Caco-2 (cell line): ENCODE results near the gene EPS15. TPM values are rescaled to one million over a fixed set of nuclear protein-coding genes. Genes with fewer than 3 reads are reported as not detected.

Source experiments
- BruUV-seq: library from RNA; stranded (reverse); fragments of 400-500 nt; replicated peaks from 2 replicates; lab custom pipeline; 2021; lab: Mats Ljungman, UMichigan
- CTCF ChIA-PET: fragments of 300-600 bp; sonication (Branson Sonifier 250); formaldehyde crosslinking; loops from one replicate; lab custom pipeline; 2022; ENCODE audit warnings: antibody characterized with exemption; lab: Charles Lee
- POLR2A ChIA-PET: fragments of 300-600 bp; sonication (Branson Sonifier 250); formaldehyde crosslinking; loops from one replicate; lab custom pipeline; 2022; ENCODE audit warnings: antibody characterized with exemption; lab: Charles Lee
- DNase-seq, 2 experiments: peaks; one replicate each; pipeline versions ENCODE4 v3.0.0 to v3.0.0-alpha.2; 2020 to 2022
- H3K27me3 ChIP-seq: replicated peaks from 2 replicates; pipeline ENCODE4 v1.6.0; 2011; ENCODE audit warnings: low read length; ENCODE audit not compliant: control insufficient read depth, insufficient read depth
- H3K36me3 ChIP-seq: 2 replicates; pipeline ENCODE4 v1.5.1; 2011; ENCODE audit warnings: low read length; ENCODE audit not compliant: control insufficient read depth, insufficient read depth
- H3K4me1 ChIP-seq: fragments of 250-450 bp; sonication (Bioruptor Pico); 2 replicates; pipeline ENCODE4 v1.5.1; 2020; ENCODE audit warnings: mild to moderate bottlenecking
- H3K4me3 ChIP-seq: 2 replicates; pipeline ENCODE4 v1.5.1; 2011; ENCODE audit warnings: low read depth, mild to moderate bottlenecking, control low read depth, low read length
- H3K9me3 ChIP-seq: fragments of 250-450 bp; sonication (Bioruptor Pico); 2 replicates; pipeline ENCODE4 v1.5.1; 2020; ENCODE audit warnings: mild to moderate bottlenecking, moderate library complexity
- H3K27ac Mint-ChIP-seq: one replicate; pipeline ENCODE4 v1.8.0; 2022; ENCODE audit warnings: mixed read lengths; ENCODE audit not compliant: unreplicated experiment
- H3K27me3 Mint-ChIP-seq: one replicate; pipeline ENCODE4 v1.8.0; 2022; ENCODE audit warnings: mixed read lengths; ENCODE audit not compliant: insufficient read depth, unreplicated experiment
- H3K36me3 Mint-ChIP-seq: one replicate; pipeline ENCODE4 v1.8.0; 2022; ENCODE audit warnings: mild to moderate bottlenecking, mixed read lengths; ENCODE audit not compliant: insufficient read depth, unreplicated experiment
- H3K4me1 Mint-ChIP-seq: one replicate; pipeline ENCODE4 v1.8.0; 2022; ENCODE audit warnings: low read depth, mixed read lengths; ENCODE audit not compliant: unreplicated experiment
- H3K4me3 Mint-ChIP-seq: one replicate; pipeline ENCODE4 v1.8.0; 2022; ENCODE audit warnings: mild to moderate bottlenecking, moderate library complexity, mixed read lengths; ENCODE audit not compliant: unreplicated experiment
- H3K9me3 Mint-ChIP-seq: one replicate; pipeline ENCODE4 v1.8.0; 2022; ENCODE audit warnings: mixed read lengths; ENCODE audit not compliant: unreplicated experiment
- CTCF ChIP-seq, 2 experiments: fragments of 200-600 bp in 1 of 2; IDR thresholded peaks; 1 replicate in 1 of 2; 2 replicates in 1 of 2; pipeline versions ENCODE4 v1.5.1 to v1.8.0; 2011 to 2022; ENCODE audit warnings: antibody characterized with exemption in 1 of 2, control low read depth in 1 of 2, inconsistent platforms in 1 of 2, low read depth in 1 of 2, low read length in 1 of 2, mild to moderate bottlenecking in 1 of 2, moderate library complexity in 1 of 2; ENCODE audit not compliant: insufficient read depth in 1 of 2, severe bottlenecking in 1 of 2, unreplicated experiment in 1 of 2
- intact Hi-C: fragments of 100-400 bp; cut with micrococcal nuclease; formaldehyde crosslinking; loops from one replicate; pipeline ENCODE4 v1.10.0; 2022; ENCODE audit not compliant: unreplicated experiment
- total RNA-seq: library from RNA; stranded (reverse); gene quantifications from 2 replicates; pipeline ENCODE4 v1.2.3, GENCODE V29; 2022

Gene EPS15
- total RNA-seq, 1 experiment from 2014 or later = 41.5 TPM

GRCh38 chr1:51427438-51427837 is 91.6 kb downstream of the EPS15 start:
- intact Hi-C loops = no loop called here
- Histone ChIP-seq H3K9me3 (no peaks in the 10 kb centered on the region), H3K27me3 (no peaks in the 10 kb centered on the region), H3K36me3 (no peaks in the 10 kb centered on the region), H3K4me3 (no peak overlapping the region), H3K4me1 (no peaks in the 10 kb centered on the region; the same call in 1 of the 2 replicates)
- no peak for DNase-seq
- H3K27me3 Mint-ChIP-seq = no peaks in the 10 kb centered on the region
- TF ChIP-seq CTCF (IDR thresholded peaks at IDR 0.05; ENCODE audit: insufficient read depth in 1 of 2, low read depth in 1 of 2, low read length in 1 of 2, severe bottlenecking in 1 of 2, unreplicated experiment in 1 of 2) = no peak
- H3K9me3 Mint-ChIP-seq = no peaks in the 10 kb centered on the region
- no peak overlapping the region for H3K4me3 Mint-ChIP-seq
- POLR2A ChIA-PET = interaction anchor here (0.6 kb wide), 1 partner anchor 15 kb away, joined by 4 read pairs; no protein-coding TSS in a partner anchor
- H3K4me1 Mint-ChIP-seq = peaks cover 8% of the 10 kb centered on the region
- peaks cover 10% of the 10 kb centered on the region for H3K36me3 Mint-ChIP-seq
- CTCF ChIA-PET = no interaction called here
- H3K27ac Mint-ChIP-seq = no peak overlapping the region
- BruUV-seq = no TSS peak

- CTCF ChIA-PET = no interaction called here
- Mint-ChIP-seq H3K27me3 (no peaks in the 10 kb centered on the region), H3K9me3 (no peaks in the 10 kb centered on the region), H3K27ac (no peak overlapping the region), H3K36me3 (peaks cover 10% of the 10 kb centered on the region), H3K4me3 (no peak overlapping the region), H3K4me1 (peaks cover 8% of the 10 kb centered on the region)
- no peaks in the 10 kb centered on the region for H3K36me3 ChIP-seq
- no peaks in the 10 kb centered on the region for H3K9me3 ChIP-seq
- H3K27me3 ChIP-seq = no peaks in the 10 kb centered on the region
- POLR2A ChIA-PET = no interaction called here
- intact Hi-C loops = no loop called here
- H3K4me1 ChIP-seq = no peaks in the 10 kb centered on the region; the same call in 1 of the 2 replicates
- H3K4me3 ChIP-seq = no peak overlapping the region
- no peak for TF ChIP-seq CTCF (IDR thresholded peaks at IDR 0.05; ENCODE audit: insufficient read depth in 1 of 2, low read depth in 1 of 2, low read length in 1 of 2, severe bottlenecking in 1 of 2, unreplicated experiment in 1 of 2)
- DNase-seq = no peak
- no TSS peak for BruUV-seq
Observed at GRCh38 chr1:51425955-51426354, 93.1 kb downstream of the EPS15 start.

- H3K4me1 Mint-ChIP-seq = peaks cover 8% of the 10 kb centered on the region
- H3K9me3 Mint-ChIP-seq = no peaks in the 10 kb centered on the region
- Histone ChIP-seq H3K9me3 (no peaks in the 10 kb centered on the region), H3K4me1 (no peaks in the 10 kb centered on the region; the same call in 1 of the 2 replicates), H3K27me3 (no peaks in the 10 kb centered on the region), H3K4me3 (no peak overlapping the region), H3K36me3 (no peaks in the 10 kb centered on the region)
- H3K27me3 Mint-ChIP-seq = no peaks in the 10 kb centered on the region
- POLR2A ChIA-PET = no interaction called here
- H3K27ac Mint-ChIP-seq = no peak overlapping the region
- TF ChIP-seq CTCF (IDR thresholded peaks at IDR 0.05; ENCODE audit: insufficient read depth in 1 of 2, low read depth in 1 of 2, low read length in 1 of 2, severe bottlenecking in 1 of 2, unreplicated experiment in 1 of 2) = no peak
- H3K4me3 Mint-ChIP-seq = no peak overlapping the region
- BruUV-seq = no TSS peak
- CTCF ChIA-PET = no interaction called here
- peaks cover 10% of the 10 kb centered on the region for H3K36me3 Mint-ChIP-seq
- DNase-seq = no peak
- intact Hi-C loops = no loop called here
Observed at GRCh38 chr1:51425273-51425672, 93.8 kb downstream of the EPS15 start.
